PC-3 (cell line): Measurements from ENCODE around the gene C1S.

Experiments
- CTCF ChIP-seq: fragments of 300-600 bp; sonication (generic); conservative IDR thresholded peaks from 2 replicates; pipeline ENCODE4 v1.5.1; 2017; ENCODE audit warnings: antibody characterized with exemption, low read depth, mild to moderate bottlenecking, low read length
- EZH2 ChIP-seq: fragments of 300-600 bp; sonication (generic); IDR thresholded peaks from one replicate; pipeline ENCODE4 v1.6.1; 2017; ENCODE audit warnings: antibody characterized with exemption, mild to moderate bottlenecking, low read length; ENCODE audit not compliant: unreplicated experiment

- no peak for TF ChIP-seq CTCF
- no peak for TF ChIP-seq EZH2
These were observed 6.6 kb downstream of the C1S start for GRCh38 chr12:7067096-7067495.
